Right atrium auricular region (tissue), 2 donors: ENCODE data around the gene CUEDC1. TPM values are rescaled to one million over a fixed set of nuclear protein-coding genes. Genes with fewer than 3 reads are reported as not detected.

Experiments
- DNase-seq: peaks from one replicate; pipeline ENCODE4 v3.0.0-alpha.2; 2019; ENCODE audit warnings: low spot score
- H3K27ac ChIP-seq, 2 donors: fragments of 200-600 bp; sonication (generic); 1 replicate in 1 of 2; 2 replicates in 1 of 2; pipeline ENCODE4 v1.5.1; 2016 to 2019
- H3K27me3 ChIP-seq, 2 donors: fragments of 200-600 bp; sonication (generic); one replicate each; pipeline versions ENCODE4 v1.5.1 to v1.6.0; 2017 to 2019
- H3K36me3 ChIP-seq: fragments of 200-600 bp; sonication (generic); one replicate; pipeline ENCODE4 v1.5.1; 2016
- H3K4me1 ChIP-seq, 2 donors: fragments of 200-600 bp; sonication (generic); one replicate each; pipeline versions ENCODE4 v1.5.1 to v1.6.0; 2017 to 2019
- H3K4me3 ChIP-seq, 2 donors: fragments of 200-600 bp; sonication (generic); 1 replicate in 1 of 2; 2 replicates in 1 of 2; pipeline ENCODE4 v1.5.1; 2017 to 2019; ENCODE audit warnings: mild to moderate bottlenecking in 1 of 2, moderate library complexity in 1 of 2
- H3K9me3 ChIP-seq, 2 donors: fragments of 200-600 bp; sonication (generic); one replicate each; pipeline ENCODE4 v1.5.1; 2019
- total RNA-seq, 2 donors: library from RNA; depleted of rRNA; stranded (reverse); fragments of >200 nt; gene quantifications; one replicate each; pipeline ENCODE4 v1.1.0, GENCODE V29; 2016
- TF ChIP-seq, protein P1 (sequence below), 2 donors: fragments of 200-600 bp; sonication (generic); IDR thresholded peaks; one replicate each; pipeline ENCODE4 v1.5.1; 2019; ENCODE audit warnings: antibody characterized with exemption in 2 of 2

The CUEDC1 gene
- total RNA-seq, 2 donors from 2014 or later: 32.5 to 33.3 TPM

DNA sequence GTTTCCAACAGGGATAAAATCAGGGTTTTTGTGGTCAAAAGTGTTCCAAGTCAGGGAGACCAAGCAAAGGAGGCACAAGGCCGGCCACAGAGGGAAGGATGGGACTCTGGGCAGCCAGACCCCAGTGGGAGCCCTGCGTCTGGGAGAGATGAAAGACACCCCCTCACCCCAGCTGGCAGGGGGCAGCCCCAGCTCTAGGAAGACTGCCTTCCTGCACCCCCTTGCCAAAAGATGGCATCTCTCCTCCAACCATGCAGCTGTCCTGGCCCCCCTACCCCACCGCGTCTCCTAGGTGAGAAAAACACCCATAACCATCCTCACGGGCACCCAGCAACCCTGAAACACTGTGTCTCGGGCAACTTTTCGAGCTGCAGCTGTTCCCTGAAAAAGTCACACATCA lies 51.3 kb downstream of the CUEDC1 start:
- TF ChIP-seq, protein P1, sequence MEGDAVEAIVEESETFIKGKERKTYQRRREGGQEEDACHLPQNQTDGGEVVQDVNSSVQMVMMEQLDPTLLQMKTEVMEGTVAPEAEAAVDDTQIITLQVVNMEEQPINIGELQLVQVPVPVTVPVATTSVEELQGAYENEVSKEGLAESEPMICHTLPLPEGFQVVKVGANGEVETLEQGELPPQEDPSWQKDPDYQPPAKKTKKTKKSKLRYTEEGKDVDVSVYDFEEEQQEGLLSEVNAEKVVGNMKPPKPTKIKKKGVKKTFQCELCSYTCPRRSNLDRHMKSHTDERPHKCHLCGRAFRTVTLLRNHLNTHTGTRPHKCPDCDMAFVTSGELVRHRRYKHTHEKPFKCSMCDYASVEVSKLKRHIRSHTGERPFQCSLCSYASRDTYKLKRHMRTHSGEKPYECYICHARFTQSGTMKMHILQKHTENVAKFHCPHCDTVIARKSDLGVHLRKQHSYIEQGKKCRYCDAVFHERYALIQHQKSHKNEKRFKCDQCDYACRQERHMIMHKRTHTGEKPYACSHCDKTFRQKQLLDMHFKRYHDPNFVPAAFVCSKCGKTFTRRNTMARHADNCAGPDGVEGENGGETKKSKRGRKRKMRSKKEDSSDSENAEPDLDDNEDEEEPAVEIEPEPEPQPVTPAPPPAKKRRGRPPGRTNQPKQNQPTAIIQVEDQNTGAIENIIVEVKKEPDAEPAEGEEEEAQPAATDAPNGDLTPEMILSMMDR (IDR thresholded peaks at IDR 0.05): no peak
- Histone ChIP-seq H3K27ac (peak overlapping the region; percentile 77 to 82), H3K27me3 (no peaks in the 10 kb centered on the region), H3K4me3 (no peak overlapping the region), H3K36me3 (no peaks in the 10 kb centered on the region), H3K4me1 (peaks cover 3 to 66% of the 10 kb centered on the region in 2 donors), H3K9me3 (no peaks in the 10 kb centered on the region)
- no peak for DNase-seq

GRCh38 chr17:57902800-57903759 lies 52.1 kb downstream of the CUEDC1 start:
- H3K27me3 ChIP-seq: no peaks in the 10 kb centered on the region
- peaks cover 3 to 75% of the 10 kb centered on the region in 2 donors for H3K4me1 ChIP-seq
- TF ChIP-seq, protein P1 (IDR thresholded peaks at IDR 0.05): no peak
- no peaks in the 10 kb centered on the region for H3K9me3 ChIP-seq
- peak; percentile 90 for DNase-seq
- H3K36me3 ChIP-seq: no peaks in the 10 kb centered on the region
- H3K4me3 ChIP-seq: no peak overlapping the region
- peak overlapping the region; percentile 77 to 82 for H3K27ac ChIP-seq

- Histone ChIP-seq H3K27me3 (no peaks in the 10 kb centered on the region), H3K27ac (peak overlapping the region; percentile 77 to 82), H3K4me1 (peaks cover 3 to 79% of the 10 kb centered on the region in 2 donors), H3K4me3 (no peak overlapping the region), H3K36me3 (no peaks in the 10 kb centered on the region), H3K9me3 (no peaks in the 10 kb centered on the region)
- DNase-seq: no peak
- TF ChIP-seq, protein P1 (IDR thresholded peaks at IDR 0.05): no peak
Measured at GRCh38 chr17:57902117-57902799, 53.0 kb downstream of the CUEDC1 start.

DNA sequence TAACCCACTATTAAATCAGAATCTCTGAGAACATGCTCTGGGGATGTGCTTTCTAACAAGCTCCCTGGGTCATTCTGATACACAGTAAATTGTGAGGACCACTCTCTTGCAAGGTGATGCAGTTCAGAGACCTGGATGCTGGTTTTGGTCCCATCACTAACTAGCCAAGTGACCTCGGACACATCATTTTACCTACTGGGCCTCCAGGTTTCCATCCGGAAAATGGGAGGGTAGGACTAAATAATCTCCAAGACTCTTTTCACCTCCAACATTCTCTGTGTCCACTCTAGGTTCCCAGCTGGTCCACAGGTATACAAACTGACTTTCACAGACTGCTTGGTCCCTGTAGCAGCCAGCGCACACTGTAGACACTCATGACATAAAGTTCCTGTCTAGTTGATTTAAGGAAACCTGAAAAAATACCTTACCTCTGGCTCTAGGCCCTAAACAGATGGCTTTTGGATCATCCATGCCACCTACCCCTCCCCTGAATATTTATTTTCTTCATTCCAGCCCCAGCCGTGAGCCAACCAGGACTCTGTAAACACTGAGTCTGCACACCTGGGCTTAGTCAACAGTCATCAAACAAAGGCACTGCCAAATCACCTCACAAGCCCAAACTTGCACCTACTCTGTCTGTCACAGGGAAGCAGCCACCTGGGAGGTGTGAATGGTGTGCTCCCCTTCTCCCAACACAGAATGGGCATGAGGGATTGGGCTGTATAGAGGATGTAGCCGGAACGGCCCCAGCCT lies 54.0 kb downstream of the CUEDC1 start:
- Histone ChIP-seq H3K4me3 (no peak overlapping the region), H3K36me3 (no peaks in the 10 kb centered on the region), H3K27me3 (no peaks in the 10 kb centered on the region), H3K27ac (peak overlapping the region; percentile 24), H3K4me1 (peaks cover 3 to 81% of the 10 kb centered on the region in 2 donors), H3K9me3 (no peaks in the 10 kb centered on the region)
- TF ChIP-seq, protein P1 (IDR thresholded peaks at IDR 0.05): no peak
- no peak for DNase-seq

DNA sequence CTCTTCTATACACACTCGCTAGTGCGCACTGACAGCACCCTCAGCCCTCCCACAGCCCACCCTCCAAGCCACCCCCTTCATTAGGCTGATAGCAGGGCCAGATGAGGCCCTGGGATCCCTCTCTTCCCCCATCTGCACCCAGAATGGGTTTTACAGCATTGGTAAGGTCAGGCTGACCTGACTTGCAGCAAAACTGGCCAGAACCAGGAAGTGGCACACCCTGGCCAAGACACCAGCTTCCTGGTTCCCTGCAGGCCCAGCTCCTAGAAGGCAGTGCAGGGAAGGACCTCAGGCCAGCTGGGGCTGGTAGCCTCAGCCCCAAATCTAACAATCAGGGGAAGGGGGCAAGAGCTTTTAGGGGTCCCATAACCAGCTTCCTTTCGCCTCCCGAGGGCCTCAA lies 55.4 kb downstream of the CUEDC1 start:
- Histone ChIP-seq H3K27ac (peak overlapping the region; percentile 83 to 96), H3K36me3 (no peaks in the 10 kb centered on the region), H3K4me1 (peaks cover 3 to 83% of the 10 kb centered on the region in 2 donors), H3K27me3 (no peaks in the 10 kb centered on the region), H3K9me3 (no peaks in the 10 kb centered on the region), H3K4me3 (no peak overlapping the region)
- no peak for DNase-seq
- TF ChIP-seq, protein P1 (IDR thresholded peaks at IDR 0.05): no peak
